ENCODE data around the gene KRABD2.

DNA sequence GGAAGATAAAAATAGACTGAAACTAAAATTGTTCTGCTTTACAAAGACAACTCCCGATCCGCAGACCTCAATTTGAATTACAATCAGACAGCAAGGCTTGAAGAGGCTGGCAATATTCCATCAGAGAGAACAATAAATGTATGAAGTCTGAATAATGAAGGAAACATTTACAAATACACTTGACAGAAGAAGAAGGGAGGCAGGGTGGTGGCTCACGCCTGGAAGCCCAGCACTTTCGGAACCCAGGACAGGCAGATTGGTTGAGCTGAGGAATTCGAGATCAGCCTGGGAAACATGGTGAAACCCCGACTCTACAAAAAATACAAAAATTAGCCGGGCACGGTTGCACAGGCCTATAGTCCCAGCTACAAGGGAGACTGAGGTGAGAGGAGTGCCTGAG is 22.3 kb downstream of the KRABD2 start:
- TF ChIP-seq CTCF (conservative IDR thresholded peaks at IDR 0.05; ENCODE audit: low read depth, low read length) (no peak), EZH2 (IDR thresholded peaks at IDR 0.05; ENCODE audit: borderline replicate concordance, low read depth, low read length, poor library complexity, severe bottlenecking) (no peak)
